HFFc6 (cell line): ENCODE measurements around the gene TIAM1. TPM values are rescaled to one million over a fixed set of nuclear protein-coding genes. Genes with fewer than 3 reads are reported as not detected.

Experiments
- DNase-seq: peaks from one replicate; pipeline ENCODE4 v3.0.0-alpha.2; 2018
- H3K27ac Mint-ChIP-seq: 2 replicates; pipeline ENCODE4 v1.8.0; 2020; ENCODE audit warnings: mild to moderate bottlenecking, mixed read lengths
- H3K27me3 Mint-ChIP-seq: 2 replicates; pipeline ENCODE4 v1.8.0; 2021; ENCODE audit warnings: mild to moderate bottlenecking, moderate library complexity, mixed read lengths; ENCODE audit not compliant: insufficient read depth
- H3K36me3 Mint-ChIP-seq: 2 replicates; pipeline ENCODE4 v1.8.0; 2021; ENCODE audit warnings: low read depth, mixed read lengths
- H3K4me1 Mint-ChIP-seq: 2 replicates; pipeline ENCODE4 v1.8.0; 2020; ENCODE audit warnings: low read depth, mixed read lengths
- H3K4me3 Mint-ChIP-seq: 2 replicates; pipeline ENCODE4 v1.8.0; 2020; ENCODE audit warnings: mild to moderate bottlenecking, moderate library complexity, mixed read lengths
- H3K9me3 Mint-ChIP-seq: 2 replicates; pipeline ENCODE4 v1.8.0; 2020; ENCODE audit warnings: mild to moderate bottlenecking, mixed read lengths
- total RNA-seq, 6 experiments: library from RNA; stranded (reverse); fragmentation: NEBNext Ultra II Directional; extraction: Animal tissue kit (Norgen Biotek cat#: 25700); gene quantifications; 2 replicates in 1 of 6; 3 replicates in 5 of 6; pipeline ENCODE4 v1.2.3, GENCODE V29; 2021
- TF ChIP-seq, protein P1 (sequence below): fragments of 200-600 bp; sonication (generic); IDR thresholded peaks from 2 replicates; pipeline ENCODE4 v1.5.0; 2021; ENCODE audit warnings: antibody characterized with exemption, mild to moderate bottlenecking

Gene TIAM1
- total RNA-seq, 6 experiments from 2014 or later, result 0.02 to 0.43 (median 0.27) TPM; not detected in 1

DNA sequence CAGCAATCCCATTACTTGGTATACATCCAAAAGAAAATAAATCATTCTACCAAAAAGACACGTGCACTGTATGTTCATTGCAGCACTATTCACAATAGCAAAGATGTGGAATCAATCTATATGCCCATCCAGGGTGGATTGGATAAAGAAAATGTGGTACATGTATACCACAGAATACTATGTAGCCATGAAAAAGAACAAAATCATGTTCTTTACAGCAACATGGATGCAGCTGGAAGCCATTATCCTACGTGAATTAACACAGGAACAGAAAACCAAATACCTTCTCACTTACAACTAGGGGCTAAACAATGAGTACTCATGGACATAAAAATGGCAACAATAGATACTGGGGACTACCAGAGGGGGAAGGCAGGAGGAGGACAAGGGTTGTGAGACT lies 147.3 kb downstream of the TIAM1 start:
- H3K36me3 Mint-ChIP-seq, result no peaks in the 10 kb centered on the region
- H3K27me3 Mint-ChIP-seq, result no peaks in the 10 kb centered on the region; the same call in none of the 2 replicates
- H3K27ac Mint-ChIP-seq, result no peak overlapping the region
- H3K9me3 Mint-ChIP-seq, result no peaks in the 10 kb centered on the region; the same call in 1 of the 2 replicates
- H3K4me1 Mint-ChIP-seq, result no peaks in the 10 kb centered on the region
- no peak for DNase-seq
- TF ChIP-seq, protein P1, sequence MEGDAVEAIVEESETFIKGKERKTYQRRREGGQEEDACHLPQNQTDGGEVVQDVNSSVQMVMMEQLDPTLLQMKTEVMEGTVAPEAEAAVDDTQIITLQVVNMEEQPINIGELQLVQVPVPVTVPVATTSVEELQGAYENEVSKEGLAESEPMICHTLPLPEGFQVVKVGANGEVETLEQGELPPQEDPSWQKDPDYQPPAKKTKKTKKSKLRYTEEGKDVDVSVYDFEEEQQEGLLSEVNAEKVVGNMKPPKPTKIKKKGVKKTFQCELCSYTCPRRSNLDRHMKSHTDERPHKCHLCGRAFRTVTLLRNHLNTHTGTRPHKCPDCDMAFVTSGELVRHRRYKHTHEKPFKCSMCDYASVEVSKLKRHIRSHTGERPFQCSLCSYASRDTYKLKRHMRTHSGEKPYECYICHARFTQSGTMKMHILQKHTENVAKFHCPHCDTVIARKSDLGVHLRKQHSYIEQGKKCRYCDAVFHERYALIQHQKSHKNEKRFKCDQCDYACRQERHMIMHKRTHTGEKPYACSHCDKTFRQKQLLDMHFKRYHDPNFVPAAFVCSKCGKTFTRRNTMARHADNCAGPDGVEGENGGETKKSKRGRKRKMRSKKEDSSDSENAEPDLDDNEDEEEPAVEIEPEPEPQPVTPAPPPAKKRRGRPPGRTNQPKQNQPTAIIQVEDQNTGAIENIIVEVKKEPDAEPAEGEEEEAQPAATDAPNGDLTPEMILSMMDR, result no peak
- H3K4me3 Mint-ChIP-seq, result no peak overlapping the region

GRCh38 chr21:31195334-31196015 lies 148.6 kb downstream of the TIAM1 start:
- TF ChIP-seq, protein P1, result no peak
- DNase-seq, result no peak
- no peaks in the 10 kb centered on the region for H3K4me1 Mint-ChIP-seq
- no peaks in the 10 kb centered on the region for H3K36me3 Mint-ChIP-seq
- no peak overlapping the region for H3K27ac Mint-ChIP-seq
- H3K9me3 Mint-ChIP-seq, result peaks cover 3% of the 10 kb centered on the region; the same call in 1 of the 2 replicates
- H3K4me3 Mint-ChIP-seq, result no peak overlapping the region
- no peaks in the 10 kb centered on the region; the same call in none of the 2 replicates for H3K27me3 Mint-ChIP-seq

DNA sequence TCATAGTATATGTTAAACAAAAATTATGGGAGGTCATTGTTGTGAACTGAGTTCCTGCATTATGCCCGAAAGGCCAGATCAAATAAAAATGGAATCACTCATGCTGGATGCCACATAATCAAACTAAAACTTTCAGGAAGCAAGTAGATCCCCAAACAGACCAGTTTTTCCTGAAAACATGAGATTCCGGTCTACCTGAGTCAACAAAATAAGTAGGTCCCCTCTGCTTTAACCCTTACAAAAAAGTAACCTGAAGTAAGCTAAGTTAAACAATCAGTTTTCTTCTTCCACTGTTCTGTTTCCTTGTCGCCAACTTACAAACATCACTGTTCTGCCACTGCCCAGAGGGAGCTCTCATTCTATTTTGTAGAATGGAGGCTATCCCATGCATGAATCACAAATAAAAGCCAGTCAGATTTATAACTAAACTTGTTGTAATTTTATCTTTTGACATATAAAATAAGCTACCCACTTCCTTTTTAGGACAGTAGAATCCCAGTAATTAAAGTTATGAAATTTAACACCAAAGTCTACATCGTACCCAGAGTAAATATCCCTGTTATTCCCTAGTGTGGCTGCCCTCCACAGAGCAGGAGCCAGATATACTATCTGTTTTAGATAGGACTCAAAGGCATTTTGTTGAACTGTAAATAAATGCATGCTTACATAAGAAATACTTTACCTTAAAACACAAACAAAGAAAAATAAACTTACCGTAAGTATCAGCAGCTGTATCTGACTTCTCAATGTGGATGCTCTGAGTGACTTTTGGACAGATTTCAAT lies 149.4 kb downstream of the TIAM1 start:
- TF ChIP-seq, protein P1, result no peak
- Mint-ChIP-seq H3K4me1 (no peaks in the 10 kb centered on the region), H3K4me3 (no peak overlapping the region), H3K9me3 (peaks cover 3% of the 10 kb centered on the region; the same call in 1 of the 2 replicates), H3K36me3 (no peaks in the 10 kb centered on the region), H3K27me3 (no peaks in the 10 kb centered on the region; the same call in none of the 2 replicates), H3K27ac (no peak overlapping the region)
- DNase-seq, result no peak

DNA sequence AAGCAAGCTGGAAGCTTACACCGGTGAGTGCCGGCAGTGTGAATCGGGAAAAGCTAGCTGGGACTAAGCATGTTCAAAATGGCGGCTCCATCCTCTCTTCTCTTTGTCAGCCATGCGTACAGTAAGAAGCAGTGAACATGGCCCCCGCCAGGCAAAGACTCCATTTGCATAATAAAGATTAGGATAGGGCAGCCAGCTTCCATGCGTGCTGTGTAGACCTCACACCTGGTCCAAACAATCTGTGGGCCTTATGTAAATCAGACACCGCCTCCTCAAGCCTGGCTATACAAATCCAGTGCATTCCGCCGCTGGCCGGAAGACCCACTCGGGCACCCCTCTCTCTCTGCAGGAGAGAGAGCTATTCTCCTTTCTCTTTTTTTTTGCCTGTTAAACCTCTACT lies 150.3 kb downstream of the TIAM1 start:
- TF ChIP-seq, protein P1, result no peak
- H3K9me3 Mint-ChIP-seq, result peaks cover 3% of the 10 kb centered on the region; the same call in 1 of the 2 replicates
- no peaks in the 10 kb centered on the region; the same call in none of the 2 replicates for H3K27me3 Mint-ChIP-seq
- H3K4me1 Mint-ChIP-seq, result no peaks in the 10 kb centered on the region
- DNase-seq, result no peak
- H3K27ac Mint-ChIP-seq, result no peak overlapping the region
- no peak overlapping the region for H3K4me3 Mint-ChIP-seq
- no peaks in the 10 kb centered on the region for H3K36me3 Mint-ChIP-seq

- H3K9me3 Mint-ChIP-seq, result peaks cover 3% of the 10 kb centered on the region; the same call in 1 of the 2 replicates
- no peak overlapping the region for H3K4me3 Mint-ChIP-seq
- no peaks in the 10 kb centered on the region for H3K4me1 Mint-ChIP-seq
- DNase-seq, result no peak
- H3K27ac Mint-ChIP-seq, result no peak overlapping the region
- TF ChIP-seq, protein P1, result no peak
- no peaks in the 10 kb centered on the region for H3K36me3 Mint-ChIP-seq
- H3K27me3 Mint-ChIP-seq, result no peaks in the 10 kb centered on the region; the same call in 1 of the 2 replicates
Observed at GRCh38 chr21:31191553-31191952, 152.5 kb downstream of the TIAM1 start.
